H9 (cell line): ENCODE data around the gene RAD1. TPM values are rescaled to one million over a fixed set of nuclear protein-coding genes. Genes with fewer than 3 reads are reported as not detected.

ENCODE experiments used
- DNase-seq: peaks from one replicate; pipeline ENCODE4 v3.0.0-alpha.2; 2017
- H2AFZ ChIP-seq: one replicate; pipeline ENCODE4 v1.6.1; 2013; ENCODE audit warnings: mild to moderate bottlenecking, low read length, control low read depth, moderate library complexity
- H2AK5ac ChIP-seq: 2 replicates; pipeline ENCODE4 v1.6.1; 2013; ENCODE audit warnings: low read length, control low read depth, mixed read lengths; ENCODE audit not compliant: insufficient read length
- H2BK120ac ChIP-seq: one replicate; pipeline ENCODE4 v1.6.1; 2013; ENCODE audit warnings: low read depth, mild to moderate bottlenecking, low read length, control low read depth, inconsistent platforms; ENCODE audit not compliant: poor library complexity, severe bottlenecking
- H2BK12ac ChIP-seq: 2 replicates; pipeline ENCODE4 v1.6.1; 2013; ENCODE audit warnings: low read length, control low read depth, mixed read lengths, low read depth; ENCODE audit not compliant: insufficient read length
- H2BK15ac ChIP-seq: 2 replicates; pipeline ENCODE4 v1.6.1; 2013; ENCODE audit warnings: low read depth, low read length, control low read depth
- H2BK20ac ChIP-seq: one replicate; pipeline ENCODE4 v1.6.1; 2013; ENCODE audit warnings: low read depth, mild to moderate bottlenecking, low read length, control low read depth, inconsistent platforms; ENCODE audit not compliant: poor library complexity, severe bottlenecking
- H2BK5ac ChIP-seq: 2 replicates; pipeline ENCODE4 v1.6.1; 2013; ENCODE audit warnings: low read length, control low read depth, mixed read lengths; ENCODE audit not compliant: insufficient read length
- H3K14ac ChIP-seq: 2 replicates; pipeline ENCODE4 v1.6.1; 2013; ENCODE audit warnings: low read length, control low read depth; ENCODE audit not compliant: insufficient read depth
- H3K18ac ChIP-seq: 2 replicates; pipeline ENCODE4 v1.6.1; 2013; ENCODE audit warnings: low read depth, mild to moderate bottlenecking, mixed read lengths, low read length, control low read depth; ENCODE audit not compliant: insufficient read length
- H3K23ac ChIP-seq: 2 replicates; pipeline ENCODE4 v1.6.1; 2013; ENCODE audit warnings: low read length, control low read depth, mixed read lengths, low read depth; ENCODE audit not compliant: insufficient read length
- H3K23me2 ChIP-seq: 2 replicates; pipeline ENCODE4 v1.6.1; 2013; ENCODE audit warnings: low read depth, mild to moderate bottlenecking, mixed read lengths, low read length, control low read depth; ENCODE audit not compliant: insufficient read length, poor library complexity, severe bottlenecking
- H3K27ac ChIP-seq: 2 replicates; pipeline ENCODE4 v1.5.1; 2013; ENCODE audit warnings: low read length, control low read depth, mixed read lengths, low read depth; ENCODE audit not compliant: insufficient read length
- H3K27me3 ChIP-seq: 2 replicates; pipeline ENCODE4 v1.6.1; 2013; ENCODE audit warnings: low read length, control low read depth, inconsistent platforms; ENCODE audit not compliant: insufficient read depth
- H3K4ac ChIP-seq: 2 replicates; pipeline ENCODE4 v1.6.1; 2013; ENCODE audit warnings: low read depth, mild to moderate bottlenecking, control low read depth, inconsistent platforms, low read length, moderate library complexity
- H3K4me1 ChIP-seq: 2 replicates; pipeline ENCODE4 v1.6.1; 2013; ENCODE audit warnings: low read length, control low read depth, inconsistent platforms; ENCODE audit not compliant: insufficient read depth
- H3K4me2 ChIP-seq: 2 replicates; pipeline ENCODE4 v1.6.1; 2013; ENCODE audit warnings: low read length, control low read depth, mixed read lengths; ENCODE audit not compliant: insufficient read length, insufficient read depth
- H3K56ac ChIP-seq: 2 replicates; pipeline ENCODE4 v1.6.1; 2013; ENCODE audit warnings: low read depth, mild to moderate bottlenecking, mixed read lengths, low read length, control low read depth; ENCODE audit not compliant: insufficient read length
- H3K79me1 ChIP-seq: 2 replicates; pipeline ENCODE4 v1.6.1; 2013; ENCODE audit warnings: low read depth, mild to moderate bottlenecking, moderate library complexity, low read length, control low read depth, inconsistent platforms; ENCODE audit not compliant: insufficient read depth, poor library complexity, severe bottlenecking
- H3K79me2 ChIP-seq: 2 replicates; pipeline ENCODE4 v1.6.1; 2013; ENCODE audit warnings: low read length, control low read depth, inconsistent platforms; ENCODE audit not compliant: insufficient read depth
- H3K9ac ChIP-seq: 2 replicates; pipeline ENCODE4 v1.6.1; 2013; ENCODE audit warnings: low read length, control low read depth, mixed read lengths; ENCODE audit not compliant: insufficient read length; ENCODE audit errors: extremely low read depth
- H3K9me3 ChIP-seq: one replicate; pipeline ENCODE4 v1.6.1; 2013; ENCODE audit warnings: low read depth, low read length, inconsistent platforms; ENCODE audit not compliant: control insufficient read depth
- H3T11ph ChIP-seq: one replicate; pipeline ENCODE4 v1.6.1; 2013; ENCODE audit warnings: mild to moderate bottlenecking, low read length, control low read depth, inconsistent platforms
- H4K20me1 ChIP-seq: one replicate; pipeline ENCODE4 v1.6.1; 2013; ENCODE audit not compliant: control insufficient read depth, insufficient read length, insufficient read depth
- H4K5ac ChIP-seq: 2 replicates; pipeline ENCODE4 v1.6.1; 2013; ENCODE audit warnings: low read depth, mild to moderate bottlenecking, mixed read lengths, low read length, control low read depth; ENCODE audit not compliant: insufficient read length
- H4K8ac ChIP-seq: replicated peaks from 2 replicates; pipeline ENCODE4 v1.6.1; 2013; ENCODE audit warnings: low read length, control low read depth, mixed read lengths, low read depth; ENCODE audit not compliant: insufficient read length
- H4K91ac ChIP-seq: 2 replicates; pipeline ENCODE4 v1.6.1; 2013; ENCODE audit warnings: low read depth, mild to moderate bottlenecking, moderate library complexity, mixed read lengths, low read length, control low read depth; ENCODE audit not compliant: insufficient read length
- H3K27ac Mint-ChIP-seq, 3 experiments: 2 replicates in 2 of 3; 3 replicates in 1 of 3; pipeline ENCODE4 v1.8.0; 2020 to 2021; ENCODE audit warnings: mixed read lengths in 3 of 3, mild to moderate bottlenecking in 1 of 3, moderate library complexity in 1 of 3
- H3K27me3 Mint-ChIP-seq: 2 replicates; pipeline ENCODE4 v1.8.0; 2021; ENCODE audit warnings: low read depth, mild to moderate bottlenecking, moderate library complexity, mixed read lengths
- H3K36me3 Mint-ChIP-seq, 3 experiments: 2 replicates in 2 of 3; 3 replicates in 1 of 3; pipeline ENCODE4 v1.8.0; 2020 to 2021; ENCODE audit warnings: low read depth in 3 of 3, mixed read lengths in 3 of 3; ENCODE audit not compliant: insufficient read depth in 1 of 3
- H3K4me1 Mint-ChIP-seq, 2 experiments: 2 replicates each; pipeline ENCODE4 v1.8.0; 2020; ENCODE audit warnings: mixed read lengths in 2 of 2
- H3K4me3 Mint-ChIP-seq, 2 experiments: 2 replicates in 1 of 2; 3 replicates in 1 of 2; pipeline ENCODE4 v1.8.0; 2020 to 2021; ENCODE audit warnings: mild to moderate bottlenecking in 2 of 2, mixed read lengths in 2 of 2, moderate library complexity in 1 of 2
- H3K9me3 Mint-ChIP-seq, 2 experiments: 2 replicates in 1 of 2; 3 replicates in 1 of 2; pipeline ENCODE4 v1.8.0; 2020; ENCODE audit warnings: mild to moderate bottlenecking in 2 of 2, mixed read lengths in 2 of 2, moderate library complexity in 1 of 2
- WGBS: extraction: QIAGEN DNeasy Blood & Tissue Kit; methylation state at CpG from one replicate; pipeline ENCODE4 v1.1.7; 2013; ENCODE audit warnings: missing lambda C conversion rate, low lambda C conversion rate, mixed read lengths; ENCODE audit not compliant: insufficient read length; ENCODE audit errors: extremely low coverage; 5-methylcytosine and 5-hydroxymethylcytosine counted together
- total RNA-seq: library from RNA; stranded (reverse); gene quantifications from 2 replicates; pipeline ENCODE4 v1.2.1, GENCODE V29; 2021
- TF ChIP-seq, protein P1 (sequence below): fragments of 200-600 bp; sonication (generic); conservative IDR thresholded peaks from 3 replicates; pipeline ENCODE4 v1.8.0; 2021; ENCODE audit warnings: antibody characterized with exemption, mild to moderate bottlenecking

RAD1 gene
- total RNA-seq, 1 experiment from 2014 or later = 39.5 TPM

DNA sequence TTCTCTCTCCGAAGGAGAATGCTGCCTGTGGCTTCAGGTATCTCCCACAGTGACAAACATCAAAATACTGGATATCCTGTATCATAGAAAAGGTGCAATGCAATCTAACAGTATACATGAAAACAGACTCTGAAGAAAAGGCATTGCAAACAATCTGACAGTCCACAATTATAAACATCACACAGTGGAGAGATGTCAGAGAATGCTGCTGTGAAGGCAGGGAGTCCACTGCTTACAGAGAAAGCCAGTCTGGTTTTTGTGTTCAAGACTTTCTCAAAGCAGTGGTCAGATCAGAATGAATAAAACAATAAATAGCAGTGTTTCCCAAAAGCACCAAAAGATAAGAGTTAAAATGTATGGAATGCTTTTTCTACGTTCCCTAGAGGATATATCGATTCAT, 47.6 kb downstream of the RAD1 start:
- Mint-ChIP-seq H3K4me1 (peaks cover 31 to 34% of the 10 kb centered on the region in 2 experiments), H3K4me3 (no peak overlapping the region), H3K9me3 (no peaks in the 10 kb centered on the region), H3K27ac (no peak overlapping the region), H3K36me3 (no peaks in the 10 kb centered on the region), H3K27me3 (no peaks in the 10 kb centered on the region)
- H2BK5ac ChIP-seq = no peak overlapping the region
- TF ChIP-seq, protein P1, sequence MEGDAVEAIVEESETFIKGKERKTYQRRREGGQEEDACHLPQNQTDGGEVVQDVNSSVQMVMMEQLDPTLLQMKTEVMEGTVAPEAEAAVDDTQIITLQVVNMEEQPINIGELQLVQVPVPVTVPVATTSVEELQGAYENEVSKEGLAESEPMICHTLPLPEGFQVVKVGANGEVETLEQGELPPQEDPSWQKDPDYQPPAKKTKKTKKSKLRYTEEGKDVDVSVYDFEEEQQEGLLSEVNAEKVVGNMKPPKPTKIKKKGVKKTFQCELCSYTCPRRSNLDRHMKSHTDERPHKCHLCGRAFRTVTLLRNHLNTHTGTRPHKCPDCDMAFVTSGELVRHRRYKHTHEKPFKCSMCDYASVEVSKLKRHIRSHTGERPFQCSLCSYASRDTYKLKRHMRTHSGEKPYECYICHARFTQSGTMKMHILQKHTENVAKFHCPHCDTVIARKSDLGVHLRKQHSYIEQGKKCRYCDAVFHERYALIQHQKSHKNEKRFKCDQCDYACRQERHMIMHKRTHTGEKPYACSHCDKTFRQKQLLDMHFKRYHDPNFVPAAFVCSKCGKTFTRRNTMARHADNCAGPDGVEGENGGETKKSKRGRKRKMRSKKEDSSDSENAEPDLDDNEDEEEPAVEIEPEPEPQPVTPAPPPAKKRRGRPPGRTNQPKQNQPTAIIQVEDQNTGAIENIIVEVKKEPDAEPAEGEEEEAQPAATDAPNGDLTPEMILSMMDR = no peak
- H3K27ac ChIP-seq = no peak overlapping the region
- H2BK12ac ChIP-seq = no peak overlapping the region
- H3K79me2 ChIP-seq = no peaks in the 10 kb centered on the region
- peaks cover 11% of the 10 kb centered on the region; the same call in 1 of the 2 replicates for H3K4me1 ChIP-seq
- no peaks in the 10 kb centered on the region for H3K9me3 ChIP-seq
- H3K18ac ChIP-seq = no peak overlapping the region
- H4K5ac ChIP-seq = no peak overlapping the region
- no peak overlapping the region for H3K23ac ChIP-seq
- H4K91ac ChIP-seq = no peak overlapping the region
- H3K4me2 ChIP-seq = no peak overlapping the region
- WGBS = no CpG with 5 or more reads among the region's 3 CpGs
- no peak overlapping the region for H2BK20ac ChIP-seq
- H2BK15ac ChIP-seq = no peak overlapping the region
- no peak for DNase-seq
- no peaks in the 10 kb centered on the region for H3K79me1 ChIP-seq
- H2AFZ ChIP-seq = no peak overlapping the region
- no peak overlapping the region for H4K8ac ChIP-seq
- H3K23me2 ChIP-seq = no peaks in the 10 kb centered on the region
- H3K4ac ChIP-seq = no peak overlapping the region
- no peak overlapping the region for H2BK120ac ChIP-seq
- no peak overlapping the region for H2AK5ac ChIP-seq
- no peaks in the 10 kb centered on the region for H4K20me1 ChIP-seq
- H3K27me3 ChIP-seq = no peaks in the 10 kb centered on the region
- no peak overlapping the region for H3K14ac ChIP-seq
- no peak overlapping the region for H3K56ac ChIP-seq
- no peak overlapping the region for H3T11ph ChIP-seq
- H3K9ac ChIP-seq = no peak overlapping the region
